NCI-H2081 treated with DMSO at 0.1 percent for 48 hours (cell line): ENCODE measurements around the gene UGGT1.
"Not testable (repeated sequence)": the region's sequence is repeated elsewhere in the genome, so short reads cannot be mapped to it uniquely, and the experiment has no call there.

Experiments used
- DNase-seq: peaks from one replicate; lab custom pipeline; 2025; lab: John Stamatoyannopoulos, UW

Gene UGGT1

DNA sequence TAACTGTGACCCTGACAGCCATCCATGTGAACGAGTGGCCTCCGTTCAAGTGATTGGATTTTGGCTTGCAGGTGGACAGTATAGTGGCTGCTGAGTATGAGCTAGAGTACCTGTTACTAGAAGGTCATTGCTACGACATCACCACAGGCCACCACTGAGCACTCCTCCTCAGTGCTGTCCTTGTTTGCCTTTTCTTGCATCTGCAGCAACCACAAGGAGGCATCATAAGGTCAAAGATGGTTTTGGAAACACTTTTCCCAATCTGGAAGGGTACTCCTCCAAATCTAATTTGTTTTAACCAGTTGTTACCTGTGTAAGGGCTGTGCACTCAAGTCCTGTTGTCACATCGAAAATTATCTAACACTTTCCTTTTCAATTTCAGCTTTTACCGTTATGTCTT, 81.2 kb downstream of the UGGT1 start:
- no peak for DNase-seq

DNA sequence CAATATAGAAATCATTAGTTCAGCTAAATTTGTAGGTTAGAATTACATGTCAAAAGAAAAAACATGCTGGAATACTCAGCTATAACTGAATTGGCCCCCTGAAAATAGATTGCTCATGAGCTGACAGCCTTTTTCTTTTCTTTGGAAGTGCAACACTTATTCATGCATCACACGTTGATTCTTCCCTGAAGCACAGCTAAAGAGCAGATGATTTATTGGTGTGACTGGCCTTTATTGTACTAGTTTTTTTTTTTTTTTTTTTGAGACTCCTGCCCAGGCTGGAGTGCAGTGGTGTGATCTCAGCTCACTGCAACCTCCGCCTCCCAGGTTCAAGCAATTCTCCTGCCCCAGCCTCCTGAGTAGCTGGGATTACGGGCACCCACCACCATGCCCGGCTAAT, 83.1 kb downstream of the UGGT1 start:
- not testable (repeated sequence) for DNase-seq

DNA sequence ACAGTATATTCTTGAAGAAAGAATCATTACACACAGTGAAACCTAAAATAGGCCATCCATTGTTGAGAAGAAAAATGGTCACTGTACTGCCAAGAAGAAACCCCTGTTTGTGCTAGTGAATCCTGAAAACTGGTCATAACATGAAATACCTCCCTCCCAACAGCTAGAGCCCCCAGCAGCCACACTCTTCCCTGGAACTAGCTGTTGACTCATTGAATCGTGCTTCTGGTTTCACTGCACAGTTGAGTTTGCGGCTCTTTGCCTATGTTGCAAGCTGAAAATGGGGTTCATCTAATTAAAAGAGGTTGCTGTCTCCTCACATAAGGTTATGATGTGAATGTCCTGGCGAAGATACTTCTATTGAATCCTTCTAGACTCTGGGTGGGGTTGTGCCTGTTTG, 86.3 kb downstream of the UGGT1 start:
- no peak for DNase-seq

DNA sequence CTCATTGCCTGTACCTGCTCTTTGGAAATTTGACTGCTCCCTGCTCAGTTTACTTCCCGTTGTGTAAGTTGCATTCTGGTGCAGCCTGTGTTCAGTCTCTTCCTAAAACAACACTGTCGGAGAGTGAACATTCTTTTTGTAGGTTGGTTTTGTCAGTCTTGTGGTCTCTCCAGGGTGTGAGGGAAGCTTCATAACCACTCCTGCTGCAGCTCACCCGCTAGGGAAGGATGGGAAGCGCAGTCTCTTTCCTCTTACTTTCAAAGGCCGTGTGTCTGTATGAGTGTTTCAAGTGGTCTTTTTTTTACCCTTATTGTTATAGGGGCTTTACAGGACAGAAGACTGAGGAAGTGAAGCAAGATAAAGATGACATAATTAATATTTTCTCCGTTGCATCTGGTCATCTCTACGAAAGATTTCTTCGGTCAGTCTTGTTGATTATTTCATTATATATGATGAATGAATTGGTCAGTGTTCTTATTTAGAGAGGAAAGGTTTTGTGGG, 87.2 kb downstream of the UGGT1 start:
- no peak for DNase-seq

DNA sequence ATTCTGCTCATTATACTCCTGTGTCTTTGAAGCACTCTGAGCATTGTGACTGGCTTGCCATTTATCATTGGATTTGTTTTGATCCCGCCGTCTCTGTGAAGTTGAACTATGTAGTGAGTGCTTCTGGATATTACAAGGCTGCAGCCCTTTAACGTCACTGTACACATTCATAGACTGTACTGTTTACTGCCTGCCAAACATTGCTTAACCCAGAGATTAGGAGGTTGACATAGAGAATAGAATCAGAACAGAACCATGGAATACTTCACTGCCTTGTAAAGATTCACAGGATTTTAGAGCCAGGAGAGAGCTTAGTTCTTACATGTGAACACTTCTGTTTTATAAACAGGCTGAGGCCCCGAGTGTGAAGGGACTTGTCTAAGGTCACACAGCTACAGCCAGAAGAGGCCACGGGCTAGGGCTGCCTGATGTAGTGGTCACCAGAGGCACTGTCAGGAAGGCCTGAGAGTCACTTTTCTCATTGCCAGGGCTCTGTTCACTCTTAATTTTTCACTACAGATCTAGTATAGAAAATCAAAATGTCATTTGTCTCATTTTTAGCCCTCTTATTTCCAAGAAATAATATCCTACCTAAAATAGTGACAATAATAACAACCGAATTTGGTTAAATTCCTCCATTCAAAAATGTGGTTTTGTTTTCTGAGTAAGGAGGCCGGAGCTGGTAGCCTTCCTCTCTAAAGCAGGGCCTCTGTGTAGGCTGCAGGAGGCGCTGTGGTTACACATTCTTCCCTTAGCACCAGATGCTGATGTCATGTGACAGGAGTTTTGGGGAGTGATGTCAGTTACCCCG, 87.9 kb downstream of the UGGT1 start:
- DNase-seq: no peak

DNA sequence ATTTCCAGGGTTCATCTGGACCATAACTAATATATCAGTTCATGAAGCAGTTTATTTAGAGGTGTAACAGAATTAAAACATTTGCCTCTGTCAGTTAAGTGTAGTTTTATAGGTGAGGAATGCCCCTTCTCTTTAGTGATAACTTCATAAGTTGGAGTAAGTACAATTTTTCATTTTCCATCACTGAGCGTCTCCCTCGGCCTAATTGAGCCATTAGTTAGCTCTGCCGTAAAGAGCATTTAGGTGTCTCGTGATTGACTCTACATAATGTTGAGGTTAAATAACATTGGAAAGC, 88.4 kb downstream of the UGGT1 start:
- no peak for DNase-seq

DNA sequence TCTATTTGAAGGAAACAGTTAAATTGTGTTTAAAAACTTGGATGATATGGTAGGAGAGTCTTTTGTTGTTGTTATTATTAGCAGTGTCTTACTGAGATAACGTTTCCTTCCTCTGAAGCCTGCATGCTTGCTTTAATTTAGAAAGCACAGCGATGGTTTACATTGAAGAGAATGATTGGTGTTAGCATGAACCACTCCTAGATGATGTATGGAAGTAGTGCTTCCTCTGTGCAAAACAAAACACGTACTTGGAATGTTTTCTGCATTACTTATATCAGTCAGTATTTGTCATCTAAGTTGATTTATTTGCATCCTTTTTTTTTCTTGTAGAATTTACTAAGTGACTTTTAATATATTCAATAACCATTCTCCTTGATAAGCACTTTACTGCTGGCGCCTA, 89.0 kb downstream of the UGGT1 start:
- DNase-seq: no peak

DNA sequence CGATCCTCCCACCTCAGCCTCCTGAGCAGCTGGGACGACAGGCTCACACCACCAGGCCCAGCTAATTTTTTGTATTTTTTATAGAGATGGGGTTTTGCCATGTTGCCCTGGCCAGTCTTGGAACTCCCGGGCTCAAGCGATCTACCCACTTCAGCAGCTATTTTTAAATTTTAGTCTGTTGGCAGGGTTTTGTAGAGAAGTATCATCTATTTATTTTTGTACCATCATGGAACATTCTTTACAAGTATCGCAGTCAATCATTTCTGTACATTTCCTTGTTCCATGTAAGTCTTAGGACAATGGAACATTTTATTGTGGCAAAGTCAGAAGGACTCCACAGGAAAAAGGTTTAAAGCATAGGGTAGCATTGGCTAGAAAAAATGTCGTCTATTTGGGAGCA, 94.6 kb downstream of the UGGT1 start:
- no peak for DNase-seq

DNA sequence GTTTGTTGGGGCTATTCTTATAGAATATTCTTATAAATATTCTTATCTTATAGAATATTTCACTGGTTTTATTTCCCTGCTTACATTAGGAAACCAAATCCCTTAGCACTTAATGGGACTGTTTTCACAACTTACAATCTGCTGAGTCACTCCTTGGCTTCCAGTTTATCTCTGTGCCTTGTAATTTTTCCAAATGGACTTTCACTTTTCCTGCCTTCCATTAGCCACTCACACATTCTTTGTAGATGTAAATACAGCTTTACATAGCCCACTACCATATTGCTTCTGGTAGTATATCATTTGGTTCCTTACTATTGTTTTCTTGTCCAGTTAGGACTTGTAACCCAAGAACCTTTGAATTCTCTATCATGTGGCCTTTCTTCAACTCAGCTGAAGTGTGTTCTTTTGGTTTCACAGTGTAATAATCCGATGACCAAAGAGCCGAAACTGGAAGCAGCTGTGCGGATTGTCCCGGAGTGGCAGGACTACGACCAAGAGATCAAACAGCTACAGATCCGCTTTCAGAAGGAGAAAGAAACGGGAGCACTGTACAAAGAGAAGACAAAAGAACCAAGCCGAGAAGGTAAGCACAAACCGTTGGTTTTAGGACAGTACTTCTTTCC, 96.1 kb downstream of the UGGT1 start:
- DNase-seq: no peak

DNA sequence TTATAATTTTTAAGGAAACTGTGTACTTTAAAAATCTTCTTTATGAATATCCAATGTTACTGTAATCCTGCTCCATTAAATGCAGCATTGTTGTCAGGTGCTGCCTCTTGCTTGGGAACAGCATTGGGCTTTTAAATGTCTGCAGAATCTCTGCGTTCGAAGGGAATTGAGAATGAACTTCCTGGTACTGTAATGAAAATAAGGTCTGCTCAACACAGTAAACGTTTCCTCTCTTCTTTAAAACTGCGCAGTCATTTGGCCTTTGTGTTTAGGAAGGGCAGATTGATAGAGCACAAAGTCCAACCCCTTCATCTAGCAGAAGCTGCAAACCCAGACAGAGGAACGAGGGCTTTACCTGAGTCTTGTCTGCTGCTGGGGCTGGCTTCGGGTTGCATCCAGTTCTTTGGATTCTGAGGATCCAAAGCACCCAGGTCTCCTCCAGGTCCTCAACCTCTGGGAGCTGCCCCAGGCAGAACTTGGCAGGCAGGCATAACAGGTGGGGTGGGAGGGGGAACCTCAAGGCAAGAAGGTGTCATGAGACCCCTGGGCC, 104.5 kb downstream of the UGGT1 start:
- DNase-seq: no peak

DNA sequence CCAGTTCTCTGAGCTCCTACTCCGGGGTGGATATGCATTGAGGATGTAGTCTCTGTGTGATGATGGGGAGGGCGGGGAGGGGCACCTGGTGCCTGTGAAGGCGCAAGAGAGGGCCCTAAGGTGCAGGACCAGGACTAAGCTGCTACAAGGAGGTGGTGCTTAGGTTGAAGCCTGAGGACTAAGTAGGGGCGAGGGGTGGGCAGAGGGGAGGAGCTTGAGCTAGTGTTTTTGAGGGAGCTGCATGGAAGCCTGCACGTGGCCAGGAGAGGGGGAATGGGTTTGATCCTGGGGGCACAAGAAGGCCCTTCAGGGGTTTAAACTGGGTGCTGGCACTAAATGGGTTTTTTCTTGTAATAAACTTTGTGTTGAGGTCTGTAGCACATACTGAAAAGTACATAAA, 105.0 kb downstream of the UGGT1 start:
- no peak for DNase-seq

DNA sequence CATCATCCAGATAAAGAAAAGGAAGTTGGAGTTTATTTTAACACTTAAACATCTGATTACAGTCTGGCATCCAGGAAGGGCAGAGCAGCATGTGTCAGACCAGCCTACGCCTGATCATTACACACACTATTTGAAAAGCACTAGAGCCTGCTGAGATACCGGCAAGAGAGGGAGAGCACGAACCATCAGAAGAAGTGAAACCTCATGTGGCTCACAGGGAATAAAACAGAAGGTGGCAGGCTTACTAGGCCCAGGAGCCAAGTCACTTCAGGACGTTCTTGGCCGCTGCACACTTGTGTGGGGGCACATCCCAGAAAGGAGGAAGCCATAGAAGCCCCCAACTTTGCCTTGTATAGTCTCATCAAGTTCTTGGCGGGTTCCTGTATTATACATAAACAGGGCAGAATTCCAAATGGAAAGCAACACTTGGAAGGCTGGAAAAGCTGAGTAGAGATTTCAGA, 105.5 kb downstream of the UGGT1 start:
- DNase-seq: no peak

DNA sequence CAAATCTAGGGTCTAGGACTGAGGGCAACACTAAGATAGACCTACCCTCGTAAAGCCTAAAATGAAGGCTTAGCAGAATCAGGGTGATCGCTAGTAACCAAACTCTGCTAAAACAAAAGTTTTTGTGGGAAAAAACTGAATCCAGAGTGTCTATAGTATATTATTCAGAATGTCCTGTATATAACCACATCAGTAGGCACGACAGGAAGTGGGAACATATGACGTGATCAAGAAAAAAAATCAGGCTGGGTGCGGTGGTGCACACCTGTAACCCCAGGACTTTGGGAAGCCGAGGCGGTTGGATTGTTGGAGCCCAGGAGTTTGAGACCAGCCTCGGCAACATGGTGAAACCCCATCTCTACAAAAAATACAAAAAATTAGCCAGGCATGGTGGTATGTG, 106.1 kb downstream of the UGGT1 start:
- no peak for DNase-seq

DNA sequence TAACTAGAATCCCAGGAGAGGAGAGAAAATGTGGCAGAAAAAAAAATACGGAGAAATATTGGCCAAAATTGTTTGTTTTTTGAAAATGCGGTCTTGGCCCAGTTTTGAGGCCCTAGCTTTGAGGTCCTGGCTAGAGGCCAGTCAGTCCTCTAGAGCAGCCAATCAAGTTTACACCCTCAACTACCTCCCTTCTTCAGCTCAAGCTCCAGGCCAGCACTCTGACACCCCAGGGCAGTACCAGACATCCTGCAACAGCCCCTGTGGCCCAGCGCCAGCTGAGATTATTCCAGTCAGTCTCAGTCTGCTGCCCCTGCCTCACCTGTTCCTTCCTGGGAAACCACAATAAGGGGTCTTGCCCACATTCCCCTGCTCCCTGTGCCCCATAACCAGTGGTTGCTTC, 107.7 kb downstream of the UGGT1 start:
- DNase-seq: no peak

DNA sequence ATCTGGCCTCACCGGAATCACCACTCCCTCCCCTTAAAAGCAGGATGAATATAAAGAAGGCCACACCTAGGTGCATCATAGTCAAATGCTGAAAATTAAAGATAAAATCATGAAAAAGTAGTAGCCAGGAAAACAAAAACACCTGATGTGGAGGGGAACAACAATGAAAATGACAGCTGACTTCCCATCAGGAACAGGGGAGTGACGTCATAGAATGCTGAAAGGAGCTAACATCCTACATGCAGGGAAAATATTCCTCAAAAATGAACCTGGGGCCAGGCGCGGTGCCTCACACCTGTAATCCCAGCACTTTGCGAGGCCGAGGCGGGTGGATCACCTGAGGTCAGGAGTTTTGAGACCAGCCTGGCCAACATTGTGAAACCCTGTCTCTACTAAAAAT, 108.1 kb downstream of the UGGT1 start:
- no peak for DNase-seq

DNA sequence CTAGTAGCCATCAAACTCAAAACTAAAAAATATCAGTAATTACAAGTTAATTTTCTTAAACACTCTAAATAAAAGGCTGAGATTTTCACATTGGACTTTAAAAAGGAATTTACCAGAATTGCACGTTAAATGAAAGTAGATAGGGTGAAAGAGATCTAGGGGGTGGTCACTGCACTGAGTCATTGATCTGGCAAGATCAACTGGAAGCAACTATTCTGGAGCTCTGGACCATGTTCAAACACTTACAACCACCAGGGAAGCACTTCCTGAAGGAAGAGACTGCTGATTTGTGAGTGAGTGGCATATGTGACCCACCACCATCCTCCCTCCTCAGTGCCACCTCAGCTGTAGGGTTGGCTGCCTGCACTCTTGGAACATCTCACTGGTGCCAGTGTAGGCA, 111.8 kb downstream of the UGGT1 start:
- DNase-seq: no peak

DNA sequence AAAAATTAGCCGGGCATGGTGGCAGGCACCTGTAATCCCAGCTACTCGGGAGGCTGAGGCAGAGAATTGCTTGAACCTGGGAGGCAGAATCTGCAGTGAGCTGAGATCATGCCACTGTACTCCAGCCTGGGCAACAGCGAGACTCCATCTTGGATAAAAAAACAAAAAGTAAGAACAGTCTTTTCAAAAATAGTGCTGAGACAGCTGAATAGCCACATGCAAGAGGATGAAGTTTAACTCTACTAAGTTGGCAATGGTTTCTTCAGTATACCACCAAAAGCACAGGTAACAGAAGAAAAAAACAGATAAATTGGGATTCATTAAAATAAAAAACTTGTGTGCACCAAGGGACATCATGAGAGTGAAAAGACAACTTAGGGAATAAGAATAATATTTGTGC, 115.2 kb downstream of the UGGT1 start:
- no peak for DNase-seq

DNA sequence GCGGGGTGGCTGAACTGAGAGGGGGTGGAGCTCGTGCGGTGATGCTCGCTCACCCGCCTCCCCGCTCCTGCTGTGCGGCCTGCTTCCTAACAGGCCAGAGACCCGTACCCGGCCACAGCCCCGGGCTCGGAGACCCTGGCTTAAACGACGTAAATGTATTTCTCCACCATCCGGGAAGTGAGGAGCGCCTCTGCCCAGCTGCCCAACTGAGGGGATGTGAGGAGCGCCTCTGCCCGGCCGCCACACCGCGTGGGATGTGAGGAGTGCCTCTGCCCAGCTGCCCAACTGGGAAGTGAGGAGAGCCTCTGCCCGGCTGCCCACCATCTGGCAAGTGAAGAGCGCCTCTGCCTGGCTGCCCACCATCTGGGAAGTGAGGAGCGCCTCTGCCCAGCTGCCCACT, 117.0 kb downstream of the UGGT1 start:
- DNase-seq: no peak

DNA sequence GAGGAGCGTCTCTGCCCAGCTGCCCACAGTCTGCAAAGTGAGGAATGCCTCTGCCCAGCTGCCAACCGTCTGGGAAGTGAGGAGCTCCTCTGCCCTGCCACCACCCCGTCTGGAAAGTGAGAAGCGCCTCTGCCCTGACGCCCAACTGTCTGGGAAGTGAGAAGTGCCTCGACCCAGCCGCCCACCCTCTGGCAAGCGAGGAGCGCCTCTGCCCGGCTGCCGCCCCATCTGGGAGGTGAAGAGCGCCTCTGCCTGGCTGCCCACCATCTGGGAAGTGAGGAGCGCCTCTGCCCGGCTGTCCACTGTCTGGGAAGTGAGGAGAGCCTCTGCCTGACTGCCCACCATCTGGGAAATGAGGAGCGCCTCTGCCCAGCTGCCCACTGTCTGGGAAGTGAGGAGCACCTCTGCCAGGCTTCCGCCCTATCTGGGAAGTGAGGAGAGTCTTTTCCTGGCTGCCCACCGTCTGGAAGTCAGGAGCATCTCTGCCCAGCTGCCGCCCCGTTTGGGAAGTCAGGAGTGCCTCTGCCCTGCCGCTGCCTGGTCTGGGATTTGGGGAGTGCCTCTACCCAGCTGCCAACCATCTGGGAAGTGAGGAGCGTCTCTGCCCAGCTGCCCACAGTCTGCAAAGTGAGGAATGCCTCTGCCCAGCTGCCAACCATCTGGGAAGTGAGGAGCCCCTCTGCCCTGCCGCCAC, 117.8 kb downstream of the UGGT1 start:
- DNase-seq: not testable (repeated sequence)

DNA sequence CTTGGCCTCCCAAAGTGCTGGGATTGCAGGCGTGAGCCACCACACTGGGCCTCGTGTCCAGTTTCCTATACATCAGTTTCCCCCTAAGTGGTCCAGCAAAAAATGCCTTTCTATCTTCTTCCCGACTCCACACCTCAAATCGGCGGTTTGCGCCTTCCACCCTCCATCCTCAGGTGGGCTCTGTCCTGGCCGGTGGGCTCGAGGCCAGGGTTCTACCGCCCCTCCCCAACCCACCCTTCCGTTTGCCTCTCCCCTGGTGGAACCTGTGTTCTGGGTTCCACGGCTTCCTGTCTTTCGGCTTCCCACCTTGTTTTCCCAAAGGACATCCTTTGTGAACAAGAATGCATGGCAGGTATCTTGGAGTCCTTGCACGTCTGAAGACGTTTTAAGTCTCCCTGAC, 123.3 kb downstream of the UGGT1 start:
- no peak for DNase-seq

DNA sequence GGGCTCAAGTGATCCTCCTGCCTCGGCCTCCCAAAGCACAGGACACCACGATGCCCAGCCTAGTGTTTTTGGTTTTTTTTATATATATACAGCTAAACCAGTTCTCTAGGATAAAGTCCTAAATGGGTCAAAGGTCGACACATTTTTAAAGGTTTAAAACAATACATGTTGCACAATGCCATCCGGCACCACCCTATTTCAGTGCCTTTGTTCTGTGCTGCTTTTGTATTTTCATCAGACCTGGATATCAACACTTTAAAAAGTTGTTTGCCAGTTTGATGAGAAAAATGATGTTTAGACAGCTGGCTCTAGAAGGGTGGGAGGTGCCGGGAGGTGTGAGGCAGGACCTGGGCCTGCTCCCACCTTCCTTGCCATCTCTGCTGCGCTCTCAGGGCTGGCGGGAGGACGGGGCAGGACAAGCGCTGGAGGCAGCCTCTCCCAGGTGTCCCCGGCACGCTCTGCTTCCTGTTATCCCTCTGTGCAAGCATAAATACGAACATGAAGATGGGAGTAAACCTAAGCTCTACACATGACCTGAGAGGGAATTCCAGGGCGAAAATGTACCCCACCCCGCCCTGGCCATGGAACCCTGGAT, 124.0 kb downstream of the UGGT1 start:
- no peak for DNase-seq

DNA sequence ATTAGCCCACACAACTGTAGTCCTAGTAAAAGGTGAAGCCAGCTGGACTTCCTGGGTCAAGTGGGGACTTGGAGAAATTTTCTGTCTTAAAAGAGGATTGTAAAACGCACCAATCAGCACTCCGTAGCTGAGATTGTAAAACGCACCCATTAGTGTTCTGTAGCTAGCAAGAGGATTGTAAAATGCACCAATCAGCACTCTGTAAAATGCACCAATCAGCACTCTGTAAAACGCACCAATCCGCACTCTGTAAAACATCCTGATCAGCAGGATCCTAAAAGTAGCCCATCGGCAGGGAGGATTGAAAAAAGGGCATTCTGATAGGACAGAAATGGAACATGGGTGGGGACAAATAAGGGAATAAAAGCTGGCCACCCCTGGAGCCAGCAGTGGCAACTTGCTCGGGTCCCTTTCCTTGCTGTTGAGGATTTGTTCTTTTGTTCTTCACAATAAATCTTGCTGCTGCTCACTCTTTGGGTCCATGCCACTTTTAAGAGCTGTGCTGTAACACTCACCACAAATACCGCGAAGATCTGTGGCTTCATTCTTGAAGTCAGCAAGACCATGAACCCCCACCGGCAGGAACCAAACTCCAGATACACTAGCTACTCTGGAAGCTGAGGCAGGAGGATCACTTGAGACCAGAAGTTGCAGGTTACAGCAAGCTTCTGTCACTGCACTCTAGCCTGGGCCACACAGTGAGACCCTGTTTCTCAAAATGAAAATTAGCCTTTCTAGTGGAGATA, 125.1 kb downstream of the UGGT1 start:
- DNase-seq: no peak
